PFSK-1 (cell line): Measurements from ENCODE around the gene DISC1.

Experiments used
- POLR2AphosphoS5 ChIP-seq: IDR thresholded peaks from 2 replicates; pipeline ENCODE4 v1.6.1; 2012; ENCODE audit warnings: low read depth, mild to moderate bottlenecking, control low read depth, low read length, moderate library complexity
- TF ChIP-seq, protein P1 (sequence below), 2 experiments: IDR thresholded peaks; 2 replicates each; pipeline versions ENCODE4 v1.6.1 to v1.8.0; 2011 to 2012; ENCODE audit warnings: low read depth in 2 of 2, low read length in 2 of 2, control low read depth in 1 of 2, inconsistent platforms in 1 of 2, mild to moderate bottlenecking in 1 of 2, moderate library complexity in 1 of 2; ENCODE audit not compliant: insufficient read depth in 1 of 2

DNA sequence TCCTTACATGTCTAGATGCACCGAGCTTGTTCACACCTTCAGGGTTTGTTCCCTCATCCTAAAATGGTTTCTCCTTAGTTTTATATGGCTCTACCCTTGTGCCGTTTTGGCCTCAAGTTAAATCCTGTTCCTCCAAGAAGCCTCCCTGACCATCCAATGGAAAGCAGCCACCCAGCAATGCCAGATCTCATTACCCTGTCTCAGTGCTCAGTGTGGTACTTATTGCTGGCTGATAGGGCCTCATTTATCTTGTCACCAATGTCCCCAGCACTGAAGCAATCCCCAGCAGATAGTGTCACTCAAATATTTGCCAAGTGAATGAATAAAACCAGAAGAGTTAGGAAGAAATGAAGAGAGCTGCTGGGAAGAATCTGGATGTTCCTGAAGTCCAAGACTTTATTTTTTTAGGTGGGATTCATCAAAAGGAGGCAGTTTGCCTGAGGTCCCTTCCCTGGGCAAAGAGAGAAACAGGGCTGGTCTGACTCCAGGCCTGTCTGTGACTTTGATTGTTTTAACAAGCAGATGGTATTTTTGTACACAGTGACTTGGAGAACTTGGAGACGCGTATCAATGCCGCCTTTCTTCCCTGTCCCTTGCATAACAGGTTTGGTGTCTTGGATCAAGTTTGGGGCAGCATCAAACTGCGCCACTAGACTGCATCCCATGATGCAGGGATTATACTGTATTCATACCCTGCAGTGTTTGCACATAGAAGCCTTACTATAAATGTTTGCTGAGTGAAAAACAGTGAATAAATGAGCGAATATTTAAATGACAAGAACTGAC, 221.2 kb downstream of the DISC1 start:
- no peak for TF ChIP-seq POLR2AphosphoS5
- TF ChIP-seq, protein P1, sequence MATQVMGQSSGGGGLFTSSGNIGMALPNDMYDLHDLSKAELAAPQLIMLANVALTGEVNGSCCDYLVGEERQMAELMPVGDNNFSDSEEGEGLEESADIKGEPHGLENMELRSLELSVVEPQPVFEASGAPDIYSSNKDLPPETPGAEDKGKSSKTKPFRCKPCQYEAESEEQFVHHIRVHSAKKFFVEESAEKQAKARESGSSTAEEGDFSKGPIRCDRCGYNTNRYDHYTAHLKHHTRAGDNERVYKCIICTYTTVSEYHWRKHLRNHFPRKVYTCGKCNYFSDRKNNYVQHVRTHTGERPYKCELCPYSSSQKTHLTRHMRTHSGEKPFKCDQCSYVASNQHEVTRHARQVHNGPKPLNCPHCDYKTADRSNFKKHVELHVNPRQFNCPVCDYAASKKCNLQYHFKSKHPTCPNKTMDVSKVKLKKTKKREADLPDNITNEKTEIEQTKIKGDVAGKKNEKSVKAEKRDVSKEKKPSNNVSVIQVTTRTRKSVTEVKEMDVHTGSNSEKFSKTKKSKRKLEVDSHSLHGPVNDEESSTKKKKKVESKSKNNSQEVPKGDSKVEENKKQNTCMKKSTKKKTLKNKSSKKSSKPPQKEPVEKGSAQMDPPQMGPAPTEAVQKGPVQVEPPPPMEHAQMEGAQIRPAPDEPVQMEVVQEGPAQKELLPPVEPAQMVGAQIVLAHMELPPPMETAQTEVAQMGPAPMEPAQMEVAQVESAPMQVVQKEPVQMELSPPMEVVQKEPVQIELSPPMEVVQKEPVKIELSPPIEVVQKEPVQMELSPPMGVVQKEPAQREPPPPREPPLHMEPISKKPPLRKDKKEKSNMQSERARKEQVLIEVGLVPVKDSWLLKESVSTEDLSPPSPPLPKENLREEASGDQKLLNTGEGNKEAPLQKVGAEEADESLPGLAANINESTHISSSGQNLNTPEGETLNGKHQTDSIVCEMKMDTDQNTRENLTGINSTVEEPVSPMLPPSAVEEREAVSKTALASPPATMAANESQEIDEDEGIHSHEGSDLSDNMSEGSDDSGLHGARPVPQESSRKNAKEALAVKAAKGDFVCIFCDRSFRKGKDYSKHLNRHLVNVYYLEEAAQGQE (IDR thresholded peaks at IDR 0.05; ENCODE audit: insufficient read depth in 1 of 2, low read depth in 2 of 2, low read length in 2 of 2) = no peak
